Measurements from ENCODE around the gene PELI1. TPM values are rescaled to one million over a fixed set of nuclear protein-coding genes. Genes with fewer than 3 reads are reported as not detected.
"Not testable (repeated sequence)": the region's sequence is repeated elsewhere in the genome, so short reads cannot be mapped to it uniquely, and the experiment has no call there.

PELI1 gene
- total and polyA plus RNA-seq, 2 donors (not counting 3 experiments of a cell fraction or from before 2014, with no cell fraction given), result 14.2 to 30.9 TPM

- no peak for FAIRE-seq
- Histone ChIP-seq H3K9me3 (replicated peaks; ENCODE audit: control insufficient read depth, insufficient read depth, low read length) (no peaks in the 10 kb centered on the region), H3K4me1 (ENCODE audit: control insufficient read depth, extremely low read depth, insufficient read depth, low read length) (peaks cover 39% of the 10 kb centered on the region), H3K36me3 (ENCODE audit: control insufficient read depth in 2 of 2, extremely low read depth in 1 of 2, insufficient read depth in 2 of 2, low read length in 2 of 2) (peaks cover 4 to 20% of the 10 kb centered on the region in 2 experiments), H3K9ac (replicated peaks; ENCODE audit: extremely low read depth, insufficient read depth, low read length) (peak overlapping the region; percentile 31), H2AFZ (ENCODE audit: low read depth, low read length) (no peak overlapping the region), H3K27ac (ENCODE audit: insufficient read depth, low read depth, low read length) (peak overlapping the region; percentile 60), H3K4me2 (ENCODE audit: insufficient read depth, low read length) (peak overlapping the region; percentile 81), H3K79me2 (ENCODE audit: control insufficient read depth, insufficient read depth, low read length) (peaks cover 7% of the 10 kb centered on the region), H3K4me3 (replicated peaks in 1 of 3; ENCODE audit: insufficient read depth in 1 of 3, low read depth in 1 of 3, low read length in 3 of 3) (peak overlapping the region in 1 of 3 experiments; percentile 34), H3K27me3 (ENCODE audit: control insufficient read depth in 2 of 2, insufficient read depth in 2 of 2, low read length in 2 of 2) (no peaks in the 10 kb centered on the region), H3K9me1 (replicated peaks; ENCODE audit: control insufficient read depth, extremely low read depth, insufficient read depth, low read length) (no peaks in the 10 kb centered on the region), H4K20me1 (replicated peaks; ENCODE audit: control insufficient read depth, extremely low read depth, insufficient read depth, low read length) (no peaks in the 10 kb centered on the region)
- POLR2A ChIA-PET, result no interaction called here
- intact Hi-C loops (cut with micrococcal nuclease) (loop anchor here (1.0 kb wide), 1 partner anchor 13 kb away; no protein-coding TSS in a partner anchor), dilution Hi-C loops (cut with MboI; ENCODE audit: extremely low pct_ligation_motif_present, low sequenced_read_pairs) (no loop called here)
- CTCF ChIA-PET, result interaction anchor here (1.2 to 8.5 kb wide), 7 partner anchors 13 to 227 kb away, joined by 3 to 51 read pairs (median 6); no protein-coding TSS in a partner anchor
- peak; percentile 56 for TF ChIP-seq FOS (IDR thresholded peaks at IDR 0.05; ENCODE audit: borderline replicate concordance, insufficient read depth, low read length)
- TF ChIP-seq MAX (IDR thresholded peaks at IDR 0.05; ENCODE audit: insufficient read depth, insufficient read length), result no peak
- peak; percentile 80 for TF ChIP-seq GATA2 (IDR thresholded peaks at IDR 0.05; ENCODE audit: insufficient read depth, insufficient read length, low read depth, low read length)
- no peak for TF ChIP-seq MYC (IDR thresholded peaks at IDR 0.05; ENCODE audit: low read depth, low read length)
- TF ChIP-seq, protein P1, sequence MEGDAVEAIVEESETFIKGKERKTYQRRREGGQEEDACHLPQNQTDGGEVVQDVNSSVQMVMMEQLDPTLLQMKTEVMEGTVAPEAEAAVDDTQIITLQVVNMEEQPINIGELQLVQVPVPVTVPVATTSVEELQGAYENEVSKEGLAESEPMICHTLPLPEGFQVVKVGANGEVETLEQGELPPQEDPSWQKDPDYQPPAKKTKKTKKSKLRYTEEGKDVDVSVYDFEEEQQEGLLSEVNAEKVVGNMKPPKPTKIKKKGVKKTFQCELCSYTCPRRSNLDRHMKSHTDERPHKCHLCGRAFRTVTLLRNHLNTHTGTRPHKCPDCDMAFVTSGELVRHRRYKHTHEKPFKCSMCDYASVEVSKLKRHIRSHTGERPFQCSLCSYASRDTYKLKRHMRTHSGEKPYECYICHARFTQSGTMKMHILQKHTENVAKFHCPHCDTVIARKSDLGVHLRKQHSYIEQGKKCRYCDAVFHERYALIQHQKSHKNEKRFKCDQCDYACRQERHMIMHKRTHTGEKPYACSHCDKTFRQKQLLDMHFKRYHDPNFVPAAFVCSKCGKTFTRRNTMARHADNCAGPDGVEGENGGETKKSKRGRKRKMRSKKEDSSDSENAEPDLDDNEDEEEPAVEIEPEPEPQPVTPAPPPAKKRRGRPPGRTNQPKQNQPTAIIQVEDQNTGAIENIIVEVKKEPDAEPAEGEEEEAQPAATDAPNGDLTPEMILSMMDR (IDR thresholded peaks at IDR 0.05; ENCODE audit: extremely low read depth in 1 of 2, insufficient read depth in 1 of 2, low read depth in 1 of 2, low read length in 2 of 2), result no peak
- TF ChIP-seq JUN (IDR thresholded peaks at IDR 0.05; ENCODE audit: borderline replicate concordance, insufficient read depth, insufficient read length, low read depth), result peak; percentile 39
- no TSS peak for BruUV-seq (replicated peaks)
- DNase-seq (ENCODE audit: low read depth, low spot score), result peak; percentile 84
These were observed 43.1 kb downstream of the PELI1 start for GRCh38 chr2:64101141-64101591.

DNA sequence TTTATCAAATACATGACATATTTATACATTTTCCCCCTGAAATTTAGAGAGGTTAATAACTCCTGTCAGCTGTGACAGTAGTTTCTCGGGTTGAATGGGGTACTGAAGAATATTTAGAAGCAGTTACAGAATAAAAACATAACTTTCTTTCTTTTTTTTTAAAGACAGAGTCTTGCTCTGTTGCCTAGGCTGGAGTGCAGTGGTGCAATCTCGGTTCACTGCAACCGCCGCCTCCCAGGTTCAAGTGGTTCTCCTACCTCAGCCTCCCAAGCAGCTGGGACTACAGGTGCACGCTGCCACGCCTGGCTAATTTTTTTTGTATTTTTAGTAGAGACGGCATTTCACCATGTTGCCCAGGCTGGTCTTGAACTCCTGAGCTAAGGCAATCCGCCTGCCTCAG, 43.6 kb downstream of the PELI1 start:
- H2AFZ ChIP-seq (ENCODE audit: low read depth, low read length); H3K4me3 ChIP-seq (replicated peaks in 1 of 3; ENCODE audit: insufficient read depth in 1 of 3, low read depth in 1 of 3, low read length in 3 of 3); POLR2A ChIA-PET; DNase-seq (ENCODE audit: low read depth, low spot score); FAIRE-seq; H3K4me2 ChIP-seq (ENCODE audit: insufficient read depth, low read length); H3K27me3 ChIP-seq (ENCODE audit: control insufficient read depth in 2 of 2, insufficient read depth in 2 of 2, low read length in 2 of 2); H3K9me3 ChIP-seq (replicated peaks; ENCODE audit: control insufficient read depth, insufficient read depth, low read length); intact Hi-C loops (cut with micrococcal nuclease); BruUV-seq (replicated peaks); H3K9ac ChIP-seq (replicated peaks; ENCODE audit: extremely low read depth, insufficient read depth, low read length); H4K20me1 ChIP-seq (replicated peaks; ENCODE audit: control insufficient read depth, extremely low read depth, insufficient read depth, low read length); H3K79me2 ChIP-seq (ENCODE audit: control insufficient read depth, insufficient read depth, low read length); H3K9me1 ChIP-seq (replicated peaks; ENCODE audit: control insufficient read depth, extremely low read depth, insufficient read depth, low read length); dilution Hi-C loops (cut with MboI; ENCODE audit: extremely low pct_ligation_motif_present, low sequenced_read_pairs): not testable (repeated sequence)
- CTCF ChIA-PET, result interaction anchor here (1.3 to 8.5 kb wide), 3 partner anchors 50 to 227 kb away, joined by 5 to 51 read pairs (median 26); no protein-coding TSS in a partner anchor
- peak overlapping the region; percentile 60 for H3K27ac ChIP-seq (ENCODE audit: insufficient read depth, low read depth, low read length)
- peaks cover 7 to 22% of the 10 kb centered on the region in 2 experiments for H3K36me3 ChIP-seq (ENCODE audit: control insufficient read depth in 2 of 2, extremely low read depth in 1 of 2, insufficient read depth in 2 of 2, low read length in 2 of 2)
- H3K4me1 ChIP-seq (ENCODE audit: control insufficient read depth, extremely low read depth, insufficient read depth, low read length), result peaks cover 34% of the 10 kb centered on the region
